Medulla oblongata (tissue), 1 donor: ENCODE measurements around the gene NR2F1-AS1.
"Not testable (repeated sequence)": the region's sequence is repeated elsewhere in the genome, so short reads cannot be mapped to it uniquely, and the experiment has no call there.

Source experiments
- DNase-seq: peaks from one replicate; pipeline ENCODE4 v3.0.0-alpha.2; 2015; ENCODE audit errors: extremely low spot score

The NR2F1-AS1 gene

DNA sequence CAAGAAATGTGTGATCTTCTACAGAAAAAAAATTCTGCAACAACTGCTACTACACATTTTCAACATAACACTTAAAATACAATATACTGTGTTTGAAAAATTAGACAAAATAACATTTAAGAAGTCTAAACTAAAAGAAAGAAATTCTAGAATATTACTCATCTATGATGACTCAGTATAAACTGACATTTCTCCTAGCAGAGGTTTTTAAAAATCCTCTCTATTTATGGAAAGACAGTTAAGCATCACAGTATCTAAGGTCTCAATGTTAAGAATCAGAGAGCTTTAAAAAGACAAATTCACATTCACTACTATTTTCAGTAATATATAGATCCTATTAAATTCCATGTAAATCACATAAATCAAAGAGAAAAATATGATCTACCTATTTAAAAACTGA is 61.3 kb downstream of the NR2F1-AS1 start:
- no peak for DNase-seq

- DNase-seq: no peak
These were observed 63.2 kb downstream of the NR2F1-AS1 start for GRCh38 chr5:93517828-93518227.

DNA sequence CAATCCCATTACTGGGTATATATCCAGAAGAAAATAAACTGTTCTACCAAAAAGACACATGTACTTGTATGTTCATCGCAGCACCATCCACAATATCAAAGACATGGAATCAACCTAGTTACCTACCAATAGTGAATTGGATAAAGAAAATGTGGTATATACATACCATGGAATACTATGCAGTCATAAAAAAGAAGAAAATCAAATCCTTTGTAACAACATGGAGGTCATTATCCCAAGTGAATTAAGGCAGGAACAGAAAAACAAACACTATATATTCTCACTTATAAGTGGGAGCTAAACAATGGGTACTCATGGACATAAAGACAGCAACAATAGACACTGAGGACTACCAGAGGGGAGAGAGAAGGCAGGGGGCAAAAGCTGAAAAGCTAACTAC is 67.7 kb downstream of the NR2F1-AS1 start:
- DNase-seq: no peak

GRCh38 chr5:93512799-93513198 is 68.2 kb downstream of the NR2F1-AS1 start:
- DNase-seq: no peak

DNA sequence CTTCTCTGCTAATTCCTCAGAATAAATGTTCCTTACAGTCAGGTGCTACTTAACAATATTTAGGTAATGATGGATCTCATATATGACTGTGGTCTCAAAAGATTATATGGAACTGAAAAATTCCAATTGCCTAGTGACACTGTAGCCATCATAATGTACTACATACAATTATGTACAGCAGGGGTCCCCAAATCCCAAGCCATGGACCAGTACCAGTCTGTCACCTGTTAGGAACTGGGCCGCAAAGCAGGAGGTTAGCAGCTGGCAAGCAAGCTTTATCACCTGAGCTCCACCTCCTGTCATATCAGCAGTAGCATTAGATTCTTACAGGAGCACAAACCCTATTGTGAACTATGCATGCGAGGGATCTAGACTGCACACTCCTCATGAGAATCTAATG is 69.6 kb downstream of the NR2F1-AS1 start:
- DNase-seq: no peak

DNA sequence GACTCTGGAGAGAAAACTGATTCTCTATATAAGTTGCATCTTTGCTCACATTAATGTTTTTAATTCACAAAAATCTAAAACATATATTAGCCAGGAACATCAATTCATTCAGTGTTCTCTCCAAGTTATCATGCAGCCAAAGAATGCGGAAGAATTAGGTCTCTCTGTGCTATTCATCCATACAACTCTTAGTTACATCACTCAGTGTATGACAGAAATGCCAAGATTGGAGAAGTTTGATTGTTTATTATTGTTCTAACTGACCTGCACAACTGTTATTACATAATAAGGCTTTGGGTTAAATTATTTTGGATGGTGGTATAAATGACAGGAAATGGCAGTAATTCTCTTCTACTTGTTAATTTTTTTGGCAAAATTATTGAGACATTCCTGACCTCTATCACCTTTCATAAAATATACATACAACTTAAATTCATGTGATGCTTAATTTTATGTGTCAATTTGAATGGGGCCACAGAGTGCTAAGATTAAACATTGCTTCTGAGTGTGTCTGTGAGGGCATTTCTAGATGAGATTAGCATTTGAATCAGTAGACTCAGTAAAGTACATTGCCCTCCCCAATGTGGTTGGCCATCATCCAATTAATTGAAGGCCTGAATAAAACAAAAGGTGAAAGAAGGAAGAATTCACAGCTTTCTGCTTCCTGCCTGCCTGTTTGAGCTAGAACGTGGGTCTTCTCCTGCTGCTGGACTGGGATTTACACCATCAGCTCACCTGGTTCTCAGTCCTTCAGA is 70.2 kb downstream of the NR2F1-AS1 start:
- no peak for DNase-seq

DNA sequence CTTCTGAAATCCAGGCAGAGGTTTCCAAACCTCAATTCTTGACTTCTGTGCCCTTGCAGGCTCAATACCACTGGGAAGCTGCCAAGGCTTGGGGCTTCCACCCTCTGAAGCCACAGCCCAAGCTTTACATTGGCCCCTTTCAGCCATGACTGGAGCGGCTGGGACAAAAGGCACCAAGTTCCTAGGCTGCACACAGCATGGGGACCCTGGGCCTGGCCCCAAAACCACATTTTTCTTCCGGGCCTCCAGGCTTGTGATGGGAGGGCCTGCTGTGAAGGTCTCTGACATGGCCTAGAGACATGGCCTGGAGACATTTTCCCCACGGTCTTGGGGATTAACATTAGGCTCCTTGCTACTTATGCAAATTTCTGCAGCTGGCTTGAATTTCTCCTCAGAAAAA is 75.5 kb downstream of the NR2F1-AS1 start:
- not testable (repeated sequence) for DNase-seq

- DNase-seq: no peak
These were observed 77.4 kb downstream of the NR2F1-AS1 start for GRCh38 chr5:93503598-93504067.

DNA sequence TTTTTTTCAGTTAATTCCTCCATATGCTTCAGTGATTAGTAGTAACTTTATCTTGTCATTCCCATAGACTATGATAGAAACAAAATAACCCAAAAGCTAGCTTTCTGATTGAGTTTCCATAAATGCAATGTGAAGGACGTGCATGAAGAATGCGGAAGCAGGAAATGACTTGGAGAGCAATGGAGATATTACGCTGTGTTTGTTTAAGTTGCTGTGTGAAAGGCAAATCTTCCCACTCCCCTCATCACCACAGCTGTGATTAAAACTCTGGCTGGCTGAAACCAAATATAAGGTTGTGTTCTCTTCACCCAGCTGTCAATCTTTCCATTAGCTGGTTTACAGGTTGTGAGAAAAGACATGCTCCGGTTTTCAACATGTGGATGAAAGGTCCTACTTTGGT is 83.9 kb downstream of the NR2F1-AS1 start:
- no peak for DNase-seq

GRCh38 chr5:93479982-93480509 is 101.0 kb downstream of the NR2F1-AS1 start:
- DNase-seq: no peak

DNA sequence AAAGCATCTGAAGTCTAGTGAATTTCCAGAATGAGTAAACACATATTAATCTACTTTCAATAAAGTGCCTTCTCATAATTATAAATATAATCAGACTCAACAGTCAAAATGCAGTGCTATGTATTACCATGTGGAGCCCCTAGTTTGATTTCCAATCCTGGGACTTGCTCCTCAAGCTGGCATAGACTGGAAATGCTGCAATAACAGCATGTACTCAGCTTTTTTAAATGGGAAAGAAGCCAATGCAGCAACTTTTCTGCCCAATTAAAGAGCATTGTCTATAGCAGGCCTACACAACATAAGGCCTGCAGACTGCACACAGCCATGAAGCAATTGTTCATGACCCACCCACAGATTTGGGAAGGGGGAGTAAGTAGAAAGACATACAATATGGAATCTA is 103.2 kb downstream of the NR2F1-AS1 start:
- DNase-seq: no peak

GRCh38 chr5:93476251-93476742 is 104.7 kb downstream of the NR2F1-AS1 start:
- no peak for DNase-seq

- no peak for DNase-seq
These were observed 118.1 kb downstream of the NR2F1-AS1 start for GRCh38 chr5:93462916-93463315.

GRCh38 chr5:93461756-93462155 is 119.3 kb downstream of the NR2F1-AS1 start:
- no peak for DNase-seq

DNA sequence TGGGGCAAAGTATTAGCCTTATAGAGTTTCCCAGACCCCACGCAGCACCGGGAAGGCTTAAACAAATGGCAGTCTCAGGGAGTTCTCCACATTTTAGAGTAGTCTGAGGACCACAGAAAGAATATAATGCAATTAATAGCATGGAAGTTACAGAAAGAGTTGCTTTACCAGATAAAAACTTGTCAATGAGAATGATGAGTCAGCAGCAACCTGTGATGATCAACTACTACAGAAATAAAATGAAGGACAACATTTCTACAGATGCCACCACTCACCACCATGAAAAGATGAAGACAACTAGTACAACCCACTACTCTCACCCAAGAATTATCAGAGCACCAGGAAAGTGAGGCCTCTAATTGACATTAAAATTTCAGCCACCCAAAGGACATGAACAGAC is 120.7 kb downstream of the NR2F1-AS1 start:
- DNase-seq: no peak

DNA sequence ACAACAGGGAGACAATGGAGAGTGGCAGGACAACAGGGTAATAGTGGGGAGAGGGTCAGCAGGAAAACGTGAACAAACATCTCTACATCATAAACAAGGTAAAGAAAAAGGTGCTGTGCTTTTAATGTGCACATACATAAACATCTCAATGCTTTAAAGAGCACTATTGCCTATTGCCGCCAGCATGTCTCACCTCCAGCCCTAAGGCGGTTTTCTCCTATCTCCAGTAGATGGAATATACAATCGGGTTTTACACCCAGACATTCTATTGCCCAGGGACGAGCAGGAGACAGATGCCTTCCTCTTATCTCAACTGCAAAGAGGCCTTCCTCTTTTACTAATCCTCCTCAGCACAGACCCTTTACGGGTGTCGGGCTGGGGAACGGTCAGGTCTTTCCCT is 124.2 kb downstream of the NR2F1-AS1 start:
- not testable (repeated sequence) for DNase-seq

GRCh38 chr5:93454896-93455295 is 126.1 kb downstream of the NR2F1-AS1 start:
- DNase-seq: no peak

DNA sequence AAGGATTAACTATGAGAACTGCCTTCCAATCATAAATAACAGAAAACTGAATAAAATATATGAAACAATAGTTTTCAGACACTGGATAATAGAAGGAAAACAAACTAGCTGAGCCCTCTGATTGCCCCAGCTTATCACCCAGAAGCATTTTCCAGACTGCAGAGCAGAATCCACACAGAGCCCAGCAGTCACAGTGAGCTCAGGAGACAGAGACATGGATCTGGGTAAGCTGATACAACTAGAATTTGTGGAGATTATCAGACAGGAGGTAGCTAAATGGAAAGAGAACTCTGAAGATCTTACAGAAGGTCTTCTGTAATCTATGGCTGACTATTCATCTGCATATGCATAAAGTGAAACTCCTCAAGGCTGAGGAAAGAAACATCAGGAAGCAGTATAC is 128.8 kb downstream of the NR2F1-AS1 start:
- DNase-seq: no peak

- no peak for DNase-seq
These were observed 142.9 kb downstream of the NR2F1-AS1 start for GRCh38 chr5:93438124-93438523.

GRCh38 chr5:93436083-93436482 is 144.9 kb downstream of the NR2F1-AS1 start:
- no peak for DNase-seq

DNA sequence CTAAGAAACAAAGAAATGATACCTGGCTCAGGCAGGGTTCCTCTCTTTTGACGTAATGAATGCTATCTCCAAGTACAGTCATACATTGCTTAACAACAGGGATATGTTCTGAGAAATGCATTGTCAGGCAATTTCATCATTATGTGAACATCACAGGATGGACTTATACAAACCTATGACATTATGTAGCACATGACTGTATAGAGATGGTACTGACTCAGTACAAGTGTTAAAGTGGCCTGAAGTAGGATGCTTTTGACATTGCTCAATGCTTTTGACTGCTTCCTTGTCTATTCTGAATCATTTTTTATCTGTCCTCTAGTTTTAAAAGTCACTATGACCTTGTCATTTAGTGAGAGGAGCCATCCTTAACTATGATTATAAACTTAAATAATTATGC is 147.6 kb downstream of the NR2F1-AS1 start:
- DNase-seq: no peak

GRCh38 chr5:93431250-93431649 is 149.8 kb downstream of the NR2F1-AS1 start:
- no peak for DNase-seq

DNA sequence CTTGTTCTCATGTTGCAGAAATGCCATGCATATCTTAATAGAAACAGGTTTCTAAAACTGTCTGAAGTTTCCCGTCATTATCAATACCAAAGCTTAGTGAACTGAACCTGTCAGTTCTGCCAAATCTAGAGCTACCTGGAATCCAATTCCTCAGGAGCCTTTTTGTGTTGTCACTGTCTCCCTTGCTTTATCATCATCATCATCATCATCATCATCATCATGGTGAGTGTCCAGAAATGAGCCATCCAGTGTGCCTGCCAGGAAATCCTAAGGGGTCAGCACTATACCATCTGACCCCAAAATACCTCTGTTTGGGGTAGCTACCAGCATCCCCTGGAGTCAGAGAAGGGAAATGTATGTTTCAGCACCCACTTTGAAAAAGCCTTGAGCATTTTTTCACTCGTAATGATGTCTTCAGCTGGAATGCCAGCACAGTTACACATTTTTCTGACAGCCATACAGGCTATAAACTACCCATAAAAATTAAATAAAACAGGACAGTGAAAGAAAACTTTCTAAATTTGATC is 150.3 kb downstream of the NR2F1-AS1 start:
- DNase-seq: no peak
